Brain microvascular endothelial cell (primary cell): ENCODE measurements around the gene LAGE3.

Experiments used
- DNase-seq: peaks from one replicate; pipeline ENCODE4 v3.0.0-alpha.2; 2020
- H3K27ac ChIP-seq: fragments of 250-450 bp; sonication (Bioruptor Pico); 2 replicates; pipeline ENCODE4 v1.5.1; 2020; ENCODE audit warnings: mild to moderate bottlenecking, moderate library complexity
- H3K27me3 ChIP-seq: fragments of 250-450 bp; sonication (Bioruptor Pico); replicated peaks from 2 replicates; pipeline ENCODE4 v1.5.1; 2020; ENCODE audit warnings: mild to moderate bottlenecking
- H3K36me3 ChIP-seq: fragments of 250-450 bp; sonication (Bioruptor Pico); replicated peaks from 2 replicates; pipeline ENCODE4 v1.5.1; 2020; ENCODE audit warnings: mild to moderate bottlenecking
- H3K4me3 ChIP-seq: 2 replicates; pipeline ENCODE4 v1.5.1; 2011; ENCODE audit warnings: low read depth, mild to moderate bottlenecking, control low read depth, low read length, moderate library complexity
- in situ Hi-C: cut with HindIII; loops from 2 replicates; pipeline ENCODE4 v1.10.0; 2017; ENCODE audit warnings: low sequenced_read_pairs, low pct_ligation_motif_present
- TF ChIP-seq, protein P1 (sequence below): IDR thresholded peaks from 2 replicates; pipeline ENCODE4 v1.5.1; 2011; ENCODE audit warnings: low read depth, mild to moderate bottlenecking, moderate library complexity, low read length, control low read depth, inconsistent platforms; ENCODE audit errors: missing control alignments

The LAGE3 gene

DNA sequence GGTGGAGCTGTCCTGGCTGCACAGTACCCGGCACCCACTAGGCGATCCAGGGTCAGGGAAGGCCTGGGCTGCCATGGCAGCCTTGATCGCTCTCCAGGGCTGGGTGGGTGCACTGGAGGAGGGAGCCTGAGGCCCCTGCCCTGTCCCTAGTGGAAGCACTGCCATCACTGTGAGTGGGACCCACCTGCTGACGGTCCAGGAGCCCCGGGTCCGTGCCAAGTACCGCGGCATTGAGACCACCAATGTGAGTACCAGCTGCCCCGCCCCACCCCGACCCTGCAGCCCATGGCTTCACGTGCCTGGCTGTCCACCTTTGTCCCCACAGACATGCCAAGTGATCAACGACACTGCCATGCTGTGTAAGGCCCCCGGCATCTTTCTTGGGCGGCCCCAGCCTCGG is 12.2 kb downstream of the LAGE3 start:
- peaks cover 20% of the 10 kb centered on the region for H3K36me3 ChIP-seq
- no peaks in the 10 kb centered on the region for H3K27me3 ChIP-seq
- in situ Hi-C loops = no loop called here
- no peak for DNase-seq
- H3K4me3 ChIP-seq = no peak overlapping the region
- H3K27ac ChIP-seq = no peak overlapping the region
- TF ChIP-seq, protein P1, sequence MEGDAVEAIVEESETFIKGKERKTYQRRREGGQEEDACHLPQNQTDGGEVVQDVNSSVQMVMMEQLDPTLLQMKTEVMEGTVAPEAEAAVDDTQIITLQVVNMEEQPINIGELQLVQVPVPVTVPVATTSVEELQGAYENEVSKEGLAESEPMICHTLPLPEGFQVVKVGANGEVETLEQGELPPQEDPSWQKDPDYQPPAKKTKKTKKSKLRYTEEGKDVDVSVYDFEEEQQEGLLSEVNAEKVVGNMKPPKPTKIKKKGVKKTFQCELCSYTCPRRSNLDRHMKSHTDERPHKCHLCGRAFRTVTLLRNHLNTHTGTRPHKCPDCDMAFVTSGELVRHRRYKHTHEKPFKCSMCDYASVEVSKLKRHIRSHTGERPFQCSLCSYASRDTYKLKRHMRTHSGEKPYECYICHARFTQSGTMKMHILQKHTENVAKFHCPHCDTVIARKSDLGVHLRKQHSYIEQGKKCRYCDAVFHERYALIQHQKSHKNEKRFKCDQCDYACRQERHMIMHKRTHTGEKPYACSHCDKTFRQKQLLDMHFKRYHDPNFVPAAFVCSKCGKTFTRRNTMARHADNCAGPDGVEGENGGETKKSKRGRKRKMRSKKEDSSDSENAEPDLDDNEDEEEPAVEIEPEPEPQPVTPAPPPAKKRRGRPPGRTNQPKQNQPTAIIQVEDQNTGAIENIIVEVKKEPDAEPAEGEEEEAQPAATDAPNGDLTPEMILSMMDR = no peak

DNA sequence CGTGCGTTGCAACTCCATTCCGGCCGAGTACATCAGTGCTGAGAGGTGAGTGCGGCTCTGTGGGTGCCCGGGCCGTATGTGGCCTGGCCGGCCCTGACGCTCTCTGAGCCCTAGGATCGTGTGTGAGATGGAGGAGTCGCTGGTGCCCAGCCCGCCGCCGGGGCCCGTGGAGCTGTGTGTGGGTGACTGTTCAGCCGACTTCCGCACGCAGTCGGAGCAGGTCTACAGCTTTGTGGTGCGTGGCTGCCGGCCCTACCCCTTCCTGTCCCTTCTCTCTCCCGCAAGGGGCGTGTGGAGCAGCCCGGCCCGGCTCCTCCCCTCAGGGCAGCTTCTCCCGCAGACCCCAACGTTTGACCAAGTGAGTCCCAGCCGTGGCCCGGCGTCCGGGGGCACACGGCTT is 13.0 kb downstream of the LAGE3 start:
- TF ChIP-seq, protein P1 = no peak
- Histone ChIP-seq H3K27me3 (no peaks in the 10 kb centered on the region), H3K36me3 (peaks cover 27% of the 10 kb centered on the region), H3K4me3 (no peak overlapping the region), H3K27ac (no peak overlapping the region)
- in situ Hi-C loops = no loop called here
- no peak for DNase-seq

DNA sequence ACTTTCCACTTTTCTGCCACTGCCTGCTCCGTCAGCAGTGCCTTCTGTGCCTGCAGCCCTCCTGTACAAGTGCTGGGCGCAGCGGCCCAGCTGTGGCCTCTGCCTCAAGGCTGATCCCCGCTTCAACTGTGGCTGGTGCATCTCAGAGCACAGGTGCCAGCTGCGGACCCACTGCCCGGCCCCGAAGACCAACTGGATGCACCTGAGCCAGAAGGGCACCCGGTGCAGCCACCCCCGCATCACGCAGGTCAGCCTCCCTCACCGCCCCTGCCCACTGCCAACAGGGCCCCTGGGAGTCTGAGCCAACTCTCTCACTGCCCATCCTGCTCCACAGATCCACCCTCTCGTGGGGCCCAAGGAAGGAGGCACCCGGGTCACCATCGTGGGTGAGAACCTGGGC is 13.5 kb downstream of the LAGE3 start:
- in situ Hi-C loops = no loop called here
- H3K4me3 ChIP-seq = no peak overlapping the region
- no peaks in the 10 kb centered on the region for H3K27me3 ChIP-seq
- DNase-seq = no peak
- H3K36me3 ChIP-seq = peaks cover 29% of the 10 kb centered on the region
- H3K27ac ChIP-seq = no peak overlapping the region
- TF ChIP-seq, protein P1 = no peak

DNA sequence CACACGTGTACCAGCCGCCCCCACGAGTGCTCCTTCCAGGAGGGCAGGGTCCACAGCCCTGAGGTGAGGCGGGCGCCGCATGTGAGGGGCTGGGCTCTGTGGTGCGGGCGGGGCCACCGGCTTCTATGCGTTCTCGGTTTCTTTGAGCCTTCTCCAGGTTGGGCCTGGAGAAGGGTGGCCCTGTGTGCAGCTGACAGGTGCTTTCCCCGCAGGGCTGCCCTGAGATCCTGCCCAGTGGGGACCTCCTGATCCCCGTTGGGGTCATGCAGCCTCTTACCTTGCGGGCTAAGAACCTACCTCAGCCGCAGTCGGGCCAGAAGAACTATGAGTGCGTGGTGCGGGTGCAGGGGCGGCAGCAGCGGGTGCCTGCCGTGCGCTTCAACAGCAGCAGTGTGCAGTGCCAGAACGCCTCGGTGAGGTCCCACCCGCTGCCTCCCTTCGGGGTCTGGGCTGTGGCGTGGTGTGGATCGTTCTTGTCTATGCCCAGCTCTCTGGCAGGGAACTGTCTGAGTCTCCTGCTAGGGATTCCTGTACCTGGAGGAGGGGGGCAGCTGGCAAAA is 14.2 kb downstream of the LAGE3 start:
- TF ChIP-seq, protein P1 = no peak
- Histone ChIP-seq H3K27ac (no peak overlapping the region), H3K4me3 (no peak overlapping the region), H3K36me3 (peaks cover 30% of the 10 kb centered on the region), H3K27me3 (no peaks in the 10 kb centered on the region)
- in situ Hi-C loops = no loop called here
- DNase-seq = no peak

DNA sequence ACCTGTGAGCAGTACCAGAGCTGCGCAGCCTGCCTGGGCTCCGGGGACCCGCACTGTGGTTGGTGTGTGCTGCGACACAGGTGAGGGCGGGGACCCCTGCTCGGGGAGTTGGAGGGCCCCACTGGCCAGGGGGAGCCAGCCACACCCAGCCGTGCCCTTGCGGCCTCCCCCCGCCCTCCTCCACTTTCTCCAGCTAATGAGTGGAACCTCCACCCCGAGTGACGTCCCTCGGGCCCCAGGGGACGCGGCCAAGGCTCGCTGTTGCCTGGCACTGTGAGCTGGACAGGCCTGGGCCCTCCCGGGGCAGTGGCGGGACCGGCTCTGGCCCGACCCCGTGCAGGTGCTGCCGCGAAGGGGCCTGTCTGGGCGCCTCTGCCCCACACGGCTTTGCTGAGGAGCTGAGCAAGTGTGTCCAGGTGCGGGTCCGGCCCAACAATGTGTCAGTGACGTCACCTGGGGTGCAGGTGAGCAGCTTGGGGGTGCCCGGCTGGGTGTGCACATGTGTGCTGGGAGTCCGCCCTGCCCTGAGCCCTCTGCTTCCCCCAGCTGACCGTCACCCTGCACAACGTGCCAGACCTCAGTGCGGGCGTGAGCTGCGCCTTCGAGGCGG is 15.4 kb downstream of the LAGE3 start:
- no peaks in the 10 kb centered on the region for H3K27me3 ChIP-seq
- in situ Hi-C loops = no loop called here
- TF ChIP-seq, protein P1 = no peak
- DNase-seq = no peak
- no peak overlapping the region for H3K27ac ChIP-seq
- H3K4me3 ChIP-seq = no peak overlapping the region
- H3K36me3 ChIP-seq = peaks cover 25% of the 10 kb centered on the region

DNA sequence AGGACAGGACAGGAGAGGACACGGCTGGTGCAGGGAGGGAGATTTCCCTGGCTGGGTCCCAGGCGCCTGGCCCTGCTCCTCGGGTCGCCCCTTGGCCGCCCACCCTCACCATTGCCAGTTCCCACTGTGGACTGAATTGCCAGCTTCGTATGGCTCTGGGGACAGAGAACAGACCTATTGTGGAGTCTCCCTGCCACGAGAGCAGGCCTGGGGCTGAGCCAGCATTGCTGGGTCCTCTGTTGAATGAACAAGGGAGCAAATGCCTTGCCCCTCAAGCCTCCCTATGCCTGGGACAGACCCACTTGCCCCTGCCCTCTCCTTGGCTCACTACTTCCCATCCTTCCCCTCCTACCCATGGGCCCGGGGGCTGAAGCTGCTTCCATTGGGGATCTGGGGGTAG is 16.7 kb downstream of the LAGE3 start:
- TF ChIP-seq, protein P1 = no peak
- no peaks in the 10 kb centered on the region for H3K27me3 ChIP-seq
- peaks cover 24% of the 10 kb centered on the region for H3K36me3 ChIP-seq
- DNase-seq = no peak
- no peak overlapping the region for H3K4me3 ChIP-seq
- in situ Hi-C loops = no loop called here
- H3K27ac ChIP-seq = no peak overlapping the region
